Uterus (tissue), 2 donors: Measurements from ENCODE around the gene STAG2.

ENCODE experiments used
- POLR2A ChIP-seq, 2 donors: fragments of 450-650 bp; IDR thresholded peaks; one replicate each; pipeline ENCODE4 v1.6.1; 2016; ENCODE audit warnings: antibody characterized with exemption in 2 of 2, mild to moderate bottlenecking in 1 of 2, moderate library complexity in 1 of 2
- TF ChIP-seq, protein P1 (sequence below), 4 experiments: fragments of 200-600 bp in 2 of 4; fragments of 450-650 bp in 2 of 4; sonication (generic) in 2 of 4; IDR thresholded peaks; one replicate each; pipeline ENCODE4 v1.5.1; 2016 to 2019; ENCODE audit warnings: antibody characterized with exemption in 4 of 4, mild to moderate bottlenecking in 2 of 4, moderate library complexity in 1 of 4

DNA sequence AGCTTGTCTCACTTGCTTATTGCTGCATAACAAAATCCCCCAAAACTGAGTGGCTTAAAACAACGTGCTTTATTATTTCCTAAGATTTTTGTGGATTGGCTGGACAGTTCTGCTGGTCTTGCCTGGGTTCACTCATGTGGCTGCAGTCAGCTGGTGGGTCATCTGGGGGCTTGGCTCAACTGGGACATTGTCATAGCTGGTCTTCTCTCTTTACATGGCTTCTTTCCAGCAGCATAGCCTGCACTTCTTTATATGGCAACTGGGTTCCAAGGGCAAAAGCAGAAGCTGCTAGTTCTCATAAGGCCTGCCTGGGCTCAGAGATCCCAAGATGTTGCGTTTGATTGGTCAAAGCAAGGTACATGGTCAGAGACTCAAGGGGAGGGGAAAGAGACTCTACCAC lies 33.7 kb upstream of the STAG2 start:
- TF ChIP-seq, protein P1, sequence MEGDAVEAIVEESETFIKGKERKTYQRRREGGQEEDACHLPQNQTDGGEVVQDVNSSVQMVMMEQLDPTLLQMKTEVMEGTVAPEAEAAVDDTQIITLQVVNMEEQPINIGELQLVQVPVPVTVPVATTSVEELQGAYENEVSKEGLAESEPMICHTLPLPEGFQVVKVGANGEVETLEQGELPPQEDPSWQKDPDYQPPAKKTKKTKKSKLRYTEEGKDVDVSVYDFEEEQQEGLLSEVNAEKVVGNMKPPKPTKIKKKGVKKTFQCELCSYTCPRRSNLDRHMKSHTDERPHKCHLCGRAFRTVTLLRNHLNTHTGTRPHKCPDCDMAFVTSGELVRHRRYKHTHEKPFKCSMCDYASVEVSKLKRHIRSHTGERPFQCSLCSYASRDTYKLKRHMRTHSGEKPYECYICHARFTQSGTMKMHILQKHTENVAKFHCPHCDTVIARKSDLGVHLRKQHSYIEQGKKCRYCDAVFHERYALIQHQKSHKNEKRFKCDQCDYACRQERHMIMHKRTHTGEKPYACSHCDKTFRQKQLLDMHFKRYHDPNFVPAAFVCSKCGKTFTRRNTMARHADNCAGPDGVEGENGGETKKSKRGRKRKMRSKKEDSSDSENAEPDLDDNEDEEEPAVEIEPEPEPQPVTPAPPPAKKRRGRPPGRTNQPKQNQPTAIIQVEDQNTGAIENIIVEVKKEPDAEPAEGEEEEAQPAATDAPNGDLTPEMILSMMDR (IDR thresholded peaks at IDR 0.05): no peak
- TF ChIP-seq POLR2A (IDR thresholded peaks at IDR 0.05): no peak
